PFSK-1 (cell line): Measurements from ENCODE around the gene DNAH17.

Experiments
- FOXP2 ChIP-seq: optimal IDR thresholded peaks from 2 replicates; pipeline ENCODE3; 2011; ENCODE audit warnings: borderline replicate concordance, control low read depth, inconsistent platforms; ENCODE audit not compliant: insufficient read depth; ENCODE audit errors: extremely low read length, extremely low read depth
- POLR2AphosphoS5 ChIP-seq: IDR thresholded peaks from 2 replicates; pipeline ENCODE4 v1.6.1; 2012; ENCODE audit warnings: low read depth, mild to moderate bottlenecking, control low read depth, low read length, moderate library complexity
- REST ChIP-seq, 2 experiments: IDR thresholded peaks; 2 replicates each; pipeline versions ENCODE4 v1.6.1 to v1.8.0; 2011 to 2012; ENCODE audit warnings: low read depth in 2 of 2, low read length in 2 of 2, control low read depth in 1 of 2, inconsistent platforms in 1 of 2, mild to moderate bottlenecking in 1 of 2, moderate library complexity in 1 of 2; ENCODE audit not compliant: insufficient read depth in 1 of 2
- SIN3A ChIP-seq: IDR thresholded peaks from 2 replicates; pipeline ENCODE4 v1.6.1; 2012; ENCODE audit warnings: mild to moderate bottlenecking, low read length, moderate library complexity, borderline replicate concordance; ENCODE audit not compliant: insufficient read depth
- TAF1 ChIP-seq: IDR thresholded peaks from 2 replicates; pipeline ENCODE4 v1.6.1; 2012; ENCODE audit warnings: low read length, control low read depth, borderline replicate concordance; ENCODE audit not compliant: insufficient read depth

Gene DNAH17

GRCh38 chr17:78434455-78435329, 142.5 kb downstream of the DNAH17 start:
- TF ChIP-seq SIN3A = no peak
- no peak for TF ChIP-seq POLR2AphosphoS5
- no peak for TF ChIP-seq REST (IDR thresholded peaks at IDR 0.05; ENCODE audit: insufficient read depth in 1 of 2, low read depth in 2 of 2, low read length in 2 of 2)
- TF ChIP-seq TAF1 = no peak
- no peak for TF ChIP-seq FOXP2

- TF ChIP-seq FOXP2 (no peak), REST (IDR thresholded peaks at IDR 0.05; ENCODE audit: insufficient read depth in 1 of 2, low read depth in 2 of 2, low read length in 2 of 2) (no peak), POLR2AphosphoS5 (no peak), TAF1 (no peak), SIN3A (no peak)
Observed at GRCh38 chr17:78433780-78434335, 143.3 kb downstream of the DNAH17 start.

- no peak for TF ChIP-seq TAF1
- TF ChIP-seq SIN3A = no peak
- no peak for TF ChIP-seq POLR2AphosphoS5
- TF ChIP-seq FOXP2 = no peak
- no peak for TF ChIP-seq REST (IDR thresholded peaks at IDR 0.05; ENCODE audit: insufficient read depth in 1 of 2, low read depth in 2 of 2, low read length in 2 of 2)
Observed at GRCh38 chr17:78433013-78433727, 144.0 kb downstream of the DNAH17 start.

GRCh38 chr17:78432226-78433012, 144.8 kb downstream of the DNAH17 start:
- no peak for TF ChIP-seq TAF1
- no peak for TF ChIP-seq FOXP2
- TF ChIP-seq POLR2AphosphoS5 = no peak
- TF ChIP-seq SIN3A = no peak
- TF ChIP-seq REST (IDR thresholded peaks at IDR 0.05; ENCODE audit: insufficient read depth in 1 of 2, low read depth in 2 of 2, low read length in 2 of 2) = no peak
